H1 (cell line): ENCODE data around the gene NEK11. TPM values are rescaled to one million over a fixed set of nuclear protein-coding genes. Genes with fewer than 3 reads are reported as not detected.

ENCODE experiments used
- BACH1 ChIP-seq: IDR thresholded peaks from 2 replicates; pipeline ENCODE4 v1.6.1; 2012; ENCODE audit warnings: low read length, improper control_type of control experiment
- EP300 ChIP-seq, 2 experiments: IDR thresholded peaks; 1 replicate in 1 of 2; 2 replicates in 1 of 2; pipeline ENCODE4 v1.6.1; 2011 to 2012; ENCODE audit warnings: low read depth in 2 of 2, low read length in 2 of 2, mild to moderate bottlenecking in 2 of 2, borderline replicate concordance in 1 of 2, inconsistent platforms in 1 of 2, moderate library complexity in 1 of 2
- SP2 ChIP-seq: IDR thresholded peaks from 2 replicates; pipeline ENCODE4 v1.6.1; 2012; ENCODE audit warnings: mild to moderate bottlenecking, low read length, inconsistent platforms
- TAF7 ChIP-seq: optimal IDR thresholded peaks from 2 replicates; pipeline ENCODE3; 2011; ENCODE audit warnings: low read depth, mild to moderate bottlenecking, inconsistent platforms, low read length, moderate library complexity, borderline replicate concordance
- polyA plus RNA-seq, 7 experiments: library from polyadenylated mRNA; depleted of rRNA in 3 of 7; stranded (reverse) in 5 of 7; unstranded in 2 of 7; fragments of >200 nt in 5 of 7; fragments of 200-250 nt in 2 of 7; gene quantifications; 1 replicate in 5 of 7; 2 replicates in 1 of 7; 4 replicates in 1 of 7; pipeline versions ENCODE4 v1.2.1 to v1.2.3, GENCODE V29; 2011 to 2013; ENCODE audit warnings: missing spikeins in 2 of 7, mixed read lengths in 2 of 7
- total RNA-seq: library from RNA; stranded (reverse); fragmentation: NEBNext Ultra II Directional; extraction: Animal tissue kit (Norgen Biotek cat#: 25700); gene quantifications from 2 replicates; pipeline ENCODE4 v1.2.1, GENCODE V29; 2021

Gene NEK11
- total and polyA plus RNA-seq, 2 of the 8 experiments (the other 6 are each of a cell fraction or from before 2014, with no cell fraction given): 0.60 TPM; not detected in 1

- TF ChIP-seq BACH1: no peak
- no peak for TF ChIP-seq TAF7
- TF ChIP-seq SP2: no peak
- TF ChIP-seq EP300 (IDR thresholded peaks at IDR 0.05; ENCODE audit: borderline replicate concordance in 1 of 2, low read depth in 2 of 2, low read length in 2 of 2): no peak
These were observed 345.0 kb downstream of the NEK11 start (continued) for GRCh38 chr3:131371688-131372066.
